A673 (cell line): Measurements from ENCODE around the gene BACE2.

Experiments used
- EZH2 ChIP-seq: fragments of 200-600 bp; sonication (generic); IDR thresholded peaks from 2 replicates; pipeline ENCODE4 v1.6.1; 2017; ENCODE audit warnings: borderline replicate concordance, low read depth, mild to moderate bottlenecking, mixed read lengths, antibody characterized with exemption, low read length; ENCODE audit not compliant: poor library complexity, severe bottlenecking
- TF ChIP-seq, protein P1 (sequence below): fragments of 300-800, 200-600 bp; sonication (generic); conservative IDR thresholded peaks from 2 replicates; pipeline ENCODE4 v1.5.1; 2017; ENCODE audit warnings: low read depth, mild to moderate bottlenecking, antibody characterized with exemption, low read length, moderate library complexity, mixed read lengths

GRCh38 chr21:41240040-41240439 is 72.1 kb downstream of the BACE2 start:
- TF ChIP-seq, protein P1, sequence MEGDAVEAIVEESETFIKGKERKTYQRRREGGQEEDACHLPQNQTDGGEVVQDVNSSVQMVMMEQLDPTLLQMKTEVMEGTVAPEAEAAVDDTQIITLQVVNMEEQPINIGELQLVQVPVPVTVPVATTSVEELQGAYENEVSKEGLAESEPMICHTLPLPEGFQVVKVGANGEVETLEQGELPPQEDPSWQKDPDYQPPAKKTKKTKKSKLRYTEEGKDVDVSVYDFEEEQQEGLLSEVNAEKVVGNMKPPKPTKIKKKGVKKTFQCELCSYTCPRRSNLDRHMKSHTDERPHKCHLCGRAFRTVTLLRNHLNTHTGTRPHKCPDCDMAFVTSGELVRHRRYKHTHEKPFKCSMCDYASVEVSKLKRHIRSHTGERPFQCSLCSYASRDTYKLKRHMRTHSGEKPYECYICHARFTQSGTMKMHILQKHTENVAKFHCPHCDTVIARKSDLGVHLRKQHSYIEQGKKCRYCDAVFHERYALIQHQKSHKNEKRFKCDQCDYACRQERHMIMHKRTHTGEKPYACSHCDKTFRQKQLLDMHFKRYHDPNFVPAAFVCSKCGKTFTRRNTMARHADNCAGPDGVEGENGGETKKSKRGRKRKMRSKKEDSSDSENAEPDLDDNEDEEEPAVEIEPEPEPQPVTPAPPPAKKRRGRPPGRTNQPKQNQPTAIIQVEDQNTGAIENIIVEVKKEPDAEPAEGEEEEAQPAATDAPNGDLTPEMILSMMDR, result no peak
- TF ChIP-seq EZH2, result no peak
